Non-pigmented ciliary epithelial cell (primary cell): ENCODE data around the gene UBL7.
A peak's percentile ranks its signal among the peaks of the same experiment; 100 is the strongest.
"Not testable (repeated sequence)": the region's sequence is repeated elsewhere in the genome, so short reads cannot be mapped to it uniquely, and the experiment has no call there.

Experiments
- DNase-seq: peaks from one replicate; pipeline ENCODE4 v3.0.0-alpha.2; 2010; ENCODE audit warnings: low read depth

The UBL7 gene, protein sequence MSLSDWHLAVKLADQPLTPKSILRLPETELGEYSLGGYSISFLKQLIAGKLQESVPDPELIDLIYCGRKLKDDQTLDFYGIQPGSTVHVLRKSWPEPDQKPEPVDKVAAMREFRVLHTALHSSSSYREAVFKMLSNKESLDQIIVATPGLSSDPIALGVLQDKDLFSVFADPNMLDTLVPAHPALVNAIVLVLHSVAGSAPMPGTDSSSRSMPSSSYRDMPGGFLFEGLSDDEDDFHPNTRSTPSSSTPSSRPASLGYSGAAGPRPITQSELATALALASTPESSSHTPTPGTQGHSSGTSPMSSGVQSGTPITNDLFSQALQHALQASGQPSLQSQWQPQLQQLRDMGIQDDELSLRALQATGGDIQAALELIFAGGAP

DNA sequence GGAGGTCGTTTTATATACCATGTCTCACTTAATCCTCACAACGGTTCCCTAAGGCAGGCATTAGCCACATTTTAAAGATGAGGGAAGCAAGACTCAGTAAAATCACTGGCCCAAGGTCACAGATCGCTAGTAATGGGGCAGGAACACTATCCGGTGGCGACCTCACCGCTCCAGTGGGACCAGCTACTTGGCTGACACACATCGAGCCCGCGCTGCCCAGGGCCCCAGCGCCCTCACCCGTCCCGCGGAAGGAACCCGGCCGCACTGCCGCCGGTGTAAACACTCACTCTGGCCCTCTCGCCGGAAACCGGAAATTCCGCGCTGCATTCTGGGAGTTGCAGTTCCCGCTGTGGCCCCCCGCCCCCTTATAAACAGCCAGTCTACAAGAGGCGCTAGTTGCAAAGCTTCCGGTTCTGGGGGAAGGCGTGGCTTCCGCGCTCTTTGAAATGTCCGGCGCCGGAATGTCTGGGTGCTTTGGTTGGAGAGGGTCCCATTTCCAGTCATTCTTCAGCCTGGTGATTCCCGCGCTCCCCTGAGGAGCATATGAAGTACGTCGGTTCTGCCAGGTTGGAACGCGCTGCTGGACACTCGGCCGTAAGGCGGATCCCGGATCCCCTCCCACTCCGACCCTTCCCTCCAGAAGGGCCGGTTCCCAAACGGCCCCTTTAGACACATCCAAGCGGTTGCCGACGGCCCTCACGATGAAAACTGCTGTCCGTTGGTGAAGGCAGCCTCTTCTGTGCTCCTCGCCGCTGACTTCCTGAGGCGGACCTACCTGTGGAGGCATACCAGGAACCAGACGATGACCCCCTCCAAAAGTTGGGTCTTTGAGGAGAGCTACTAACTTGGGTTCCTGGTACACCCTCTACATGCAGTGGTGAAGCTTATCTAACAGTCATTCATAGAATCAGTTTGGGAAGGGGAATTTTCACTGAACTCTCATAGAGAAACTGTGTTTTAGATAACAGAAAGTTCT, at the start of gene UBL7:
Gene UBL7, minus strand, starts transcription at position 290 of the 976 bp plus-strand sequence. CDS start 2,293 bp downstream, outside the sequence.
- peak; percentile 75 for DNase-seq

DNA sequence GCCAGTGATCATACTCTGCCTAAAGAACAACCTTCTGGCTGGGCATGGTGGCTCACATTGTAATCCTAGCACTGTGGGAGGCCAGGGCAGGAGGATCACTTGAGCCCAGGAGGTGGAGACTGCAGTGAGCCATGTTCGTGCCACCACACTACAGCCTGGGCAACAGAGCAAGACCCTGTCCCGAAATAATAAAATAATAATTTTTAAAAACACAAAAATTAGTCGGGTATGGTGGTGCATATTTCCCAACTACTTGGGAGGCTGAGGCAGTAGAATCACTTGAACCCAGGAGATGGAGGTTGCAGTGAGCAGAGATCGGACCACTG, 45.5 kb upstream of the UBL7 start:
- DNase-seq: no peak

DNA sequence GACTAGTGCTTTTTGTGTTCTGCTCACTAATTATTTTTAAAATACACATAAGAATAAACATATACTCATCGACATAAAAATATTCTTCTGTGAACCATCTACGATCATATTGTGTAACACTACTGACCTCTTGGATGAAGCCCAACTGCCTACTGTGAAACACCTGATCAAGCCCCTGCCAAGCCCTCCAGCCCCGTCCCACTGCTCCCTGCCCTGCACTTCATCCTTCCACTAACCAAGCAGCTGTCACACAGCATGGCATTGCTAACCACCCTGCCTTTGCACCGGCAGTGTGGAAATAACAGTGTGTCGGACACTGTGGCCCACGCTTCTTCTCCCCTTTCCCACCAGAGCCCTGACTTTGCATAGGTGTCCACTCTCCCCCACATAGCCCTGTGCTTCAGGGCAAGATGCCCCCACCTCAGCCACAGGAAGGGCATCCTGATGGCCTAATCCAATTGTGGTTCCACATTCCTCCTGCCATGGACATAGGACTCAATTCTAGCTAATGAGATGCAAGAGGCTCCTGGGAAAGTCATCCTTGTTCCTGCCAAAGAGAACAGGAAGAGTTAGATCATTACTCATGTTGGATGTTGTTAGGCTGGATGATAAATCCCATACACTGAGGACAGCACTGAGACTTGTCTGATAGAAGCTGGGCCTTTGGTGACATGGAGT, 45.0 kb upstream of the UBL7 start:
- DNase-seq: no peak

DNA sequence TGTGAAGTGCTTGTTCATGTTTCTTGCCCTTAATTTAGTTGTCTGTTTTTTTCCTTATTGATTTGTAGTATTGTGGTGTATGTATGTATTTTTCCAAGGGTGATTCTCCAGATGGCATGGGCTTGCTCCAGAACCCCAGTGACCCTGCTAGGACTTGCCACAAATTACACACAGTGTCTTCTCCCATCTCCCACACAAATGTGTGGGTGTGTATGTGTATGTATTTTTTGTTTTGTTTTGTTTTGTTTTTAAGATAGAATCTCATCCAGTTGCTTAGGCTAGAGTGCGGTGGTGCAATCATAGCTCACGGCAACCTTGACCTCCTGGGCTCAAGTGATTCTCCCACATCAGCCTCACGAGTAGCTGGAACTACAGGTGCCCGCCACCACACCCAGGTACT, 43.9 kb upstream of the UBL7 start:
- no peak for DNase-seq

DNA sequence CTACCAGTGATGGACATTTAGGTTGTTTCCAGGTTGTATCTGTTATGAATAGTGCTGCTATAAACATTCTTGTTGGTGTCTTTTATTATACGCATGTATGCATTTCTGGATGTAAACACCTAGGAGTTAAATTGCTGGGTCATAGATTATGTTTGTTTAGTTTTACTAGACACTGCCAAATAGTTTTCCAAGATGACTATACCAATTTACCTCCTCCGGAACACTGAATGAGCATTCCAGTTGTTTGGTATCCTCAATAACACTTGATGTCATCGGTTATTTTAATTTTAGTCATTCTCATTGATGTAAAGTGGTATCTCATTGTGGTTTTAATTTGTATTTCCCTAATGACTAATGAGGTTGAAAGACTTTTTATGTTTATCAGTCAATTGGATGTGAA, 43.5 kb upstream of the UBL7 start:
- no peak for DNase-seq

DNA sequence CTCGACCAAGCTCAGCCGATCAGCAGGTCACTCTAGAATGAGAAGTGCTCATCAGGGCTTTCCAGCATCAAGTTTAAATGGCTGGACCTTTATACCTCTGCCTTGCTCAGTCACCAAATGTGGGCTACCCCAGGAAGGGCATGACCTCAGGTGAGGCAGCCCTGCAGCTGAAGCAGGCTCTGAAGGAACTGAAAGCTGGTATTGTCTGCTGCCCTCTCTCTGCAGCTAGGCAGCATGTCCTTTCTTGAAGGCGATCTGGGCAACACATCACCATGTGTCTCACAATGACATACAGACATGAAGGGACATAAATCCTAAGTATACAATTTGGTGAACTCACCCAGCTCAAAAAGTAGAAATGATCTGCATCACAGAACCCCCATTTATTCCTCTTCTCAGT, 41.3 kb upstream of the UBL7 start:
- DNase-seq: no peak

DNA sequence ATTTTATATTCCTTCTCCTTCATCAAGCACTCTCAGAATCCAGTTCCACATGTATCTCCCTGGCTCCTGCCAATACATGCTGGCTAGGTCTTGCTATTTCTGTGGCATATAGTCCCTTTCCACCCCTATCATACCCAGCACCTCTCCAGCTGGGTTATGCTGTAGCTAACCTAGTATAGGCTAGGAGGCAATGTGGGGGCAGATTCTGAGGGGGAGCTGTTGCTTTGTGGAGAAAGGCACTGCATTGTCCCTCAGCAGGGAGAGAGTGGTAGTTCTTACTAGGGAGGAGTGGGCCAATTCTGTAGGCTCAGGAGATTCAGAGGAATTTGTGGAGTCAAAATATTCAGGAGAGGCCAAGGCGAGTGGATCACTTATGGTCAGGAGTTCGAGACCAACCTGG, 39.4 kb upstream of the UBL7 start:
- DNase-seq: no peak

DNA sequence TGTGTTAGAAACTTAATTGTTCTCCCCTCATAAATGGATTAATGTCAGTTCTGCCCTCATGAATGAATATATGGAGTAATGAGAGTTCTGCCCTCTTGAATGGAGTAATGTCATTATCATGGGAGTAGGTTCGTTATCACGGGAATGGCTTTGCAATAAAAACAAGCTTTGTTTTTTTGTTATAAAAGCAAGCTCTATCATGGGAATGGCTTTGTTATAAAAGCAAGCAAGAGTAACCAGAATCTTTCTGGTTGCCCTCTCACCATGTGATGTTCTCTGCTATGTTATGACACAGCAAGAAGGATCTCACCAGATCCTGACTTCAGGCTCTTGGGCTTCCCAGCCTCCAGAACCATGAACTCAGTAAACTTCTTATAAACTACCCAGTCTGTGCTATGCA, 38.4 kb upstream of the UBL7 start:
- DNase-seq: no peak

DNA sequence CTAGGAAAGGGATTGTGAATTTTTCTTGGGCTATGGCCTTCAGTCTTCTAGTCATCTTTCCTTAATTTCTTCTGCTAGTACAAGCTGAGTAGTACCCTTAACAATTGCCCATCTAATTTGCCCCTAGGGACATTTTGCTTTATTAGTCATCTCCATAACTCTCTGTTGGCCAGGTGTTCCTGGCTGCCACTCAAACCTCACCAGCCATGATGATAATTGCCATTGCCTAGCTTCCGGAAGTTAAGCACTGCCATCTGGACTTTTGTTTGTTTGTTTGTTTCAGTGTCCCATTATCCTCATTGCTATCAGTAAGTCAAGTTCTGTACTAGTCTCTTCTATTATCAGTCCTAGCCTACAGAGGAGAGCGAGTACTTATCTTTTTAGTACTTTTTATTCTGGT, 36.6 kb upstream of the UBL7 start:
- DNase-seq: no peak

DNA sequence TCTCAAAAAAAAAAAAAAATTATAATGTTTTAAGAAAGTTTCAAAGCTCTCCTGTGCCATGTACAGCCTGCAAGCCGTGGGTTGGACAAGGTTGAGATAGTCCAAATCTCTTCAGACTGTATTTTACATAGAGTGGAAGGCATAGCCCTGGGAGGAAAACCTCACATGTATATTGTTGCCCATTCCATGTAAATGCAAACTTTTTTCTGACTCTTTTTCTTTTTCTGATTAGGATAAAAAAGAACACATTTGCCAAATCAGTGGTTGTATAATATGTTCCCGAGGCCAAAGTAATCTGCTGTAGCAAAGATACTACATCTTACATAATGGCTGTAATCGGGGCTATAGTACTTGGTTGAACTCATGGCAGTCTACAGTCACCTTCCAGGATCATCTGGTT, 35.7 kb upstream of the UBL7 start:
- no peak for DNase-seq

DNA sequence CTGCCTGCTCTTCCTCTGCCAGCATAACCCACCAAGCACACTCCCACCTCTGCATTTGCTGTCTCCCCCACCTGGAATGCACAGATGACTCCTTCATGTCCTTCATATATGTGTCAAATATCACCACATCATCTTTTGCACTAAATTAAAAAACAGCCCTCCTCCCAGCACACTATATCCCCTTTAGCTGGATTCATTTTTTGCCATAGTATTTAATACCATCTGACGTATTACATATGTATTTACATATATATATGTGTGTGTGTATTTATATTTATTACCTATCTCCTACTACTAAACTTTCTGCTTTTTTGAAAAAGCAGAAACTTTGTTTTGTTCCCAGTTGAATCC, 29.4 kb upstream of the UBL7 start:
- no peak for DNase-seq

DNA sequence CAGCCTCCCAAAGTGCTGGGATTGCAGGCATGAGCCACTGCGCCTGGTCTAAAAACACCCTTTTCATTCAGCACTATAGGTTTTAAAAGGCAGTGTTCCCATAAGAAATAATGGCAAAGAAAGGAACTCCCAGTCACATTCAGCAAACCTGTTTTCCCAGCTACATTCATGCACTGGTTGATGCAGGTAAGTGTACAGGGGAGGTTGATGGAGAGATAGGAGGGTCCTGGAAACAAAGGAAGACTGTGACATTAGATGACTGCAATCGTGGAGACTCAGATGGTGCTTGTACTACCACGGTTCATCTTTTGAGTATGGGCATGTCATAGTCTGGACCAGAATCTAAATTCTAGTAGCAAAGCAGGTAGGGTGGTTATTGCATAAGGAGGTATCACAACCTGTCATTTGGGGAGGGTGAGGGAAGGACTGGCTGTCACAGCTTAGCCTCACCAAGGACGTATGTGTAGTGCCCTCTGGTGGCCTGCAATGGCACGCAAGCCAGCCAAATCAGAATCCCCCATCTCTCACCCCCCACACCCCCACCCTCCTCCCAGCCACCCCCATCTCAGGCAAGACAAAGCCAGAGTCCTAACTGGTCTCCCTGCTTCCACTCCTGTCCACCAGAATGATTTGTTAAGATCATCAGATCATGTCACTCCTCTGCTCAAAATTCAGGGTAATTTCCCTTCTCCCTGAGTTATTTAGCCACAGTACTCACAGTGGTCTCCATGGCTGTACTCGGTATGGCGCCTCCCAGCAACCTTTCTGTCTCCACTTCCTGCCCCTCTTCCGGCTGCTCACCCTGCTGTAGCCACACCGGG, 28.8 kb upstream of the UBL7 start:
- DNase-seq: no peak

DNA sequence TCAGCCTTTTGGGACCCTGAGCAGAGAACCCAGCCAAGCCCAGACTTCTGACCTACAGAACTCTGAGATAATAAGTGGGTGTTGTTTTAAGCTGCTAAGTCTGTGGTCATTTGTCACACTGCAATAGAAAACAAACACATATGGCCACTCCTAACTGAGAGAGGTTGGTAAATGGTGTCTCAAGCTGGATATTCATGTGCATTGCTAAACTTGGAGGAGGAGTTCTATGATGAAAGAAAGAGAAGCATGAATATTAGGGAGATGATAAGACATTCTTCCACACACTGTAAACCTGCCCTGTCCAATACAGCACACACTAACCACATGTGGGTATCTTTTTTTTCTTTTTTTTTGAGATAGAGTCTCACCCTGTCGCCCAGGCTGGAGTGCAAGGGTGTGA, 27.8 kb upstream of the UBL7 start:
- no peak for DNase-seq

DNA sequence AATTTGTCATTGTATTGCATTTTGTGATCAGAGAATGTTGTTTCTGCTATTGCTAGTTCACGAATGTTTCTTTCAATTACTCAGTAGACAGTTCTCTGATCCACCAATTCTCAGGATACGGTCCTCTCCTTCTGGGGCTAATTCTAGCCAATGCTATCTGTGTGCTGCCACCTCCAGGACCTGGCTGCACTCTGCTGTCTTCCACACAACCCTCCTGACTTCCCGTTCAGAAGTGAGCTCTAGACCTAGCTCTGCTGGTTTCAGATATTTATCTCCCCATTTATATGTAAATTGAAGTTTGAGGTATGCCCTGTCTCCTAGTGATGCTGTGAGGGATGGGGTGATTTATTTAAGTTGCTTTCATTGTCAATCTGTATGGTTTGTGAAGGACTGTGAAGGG, 21.7 kb upstream of the UBL7 start:
- DNase-seq: no peak

DNA sequence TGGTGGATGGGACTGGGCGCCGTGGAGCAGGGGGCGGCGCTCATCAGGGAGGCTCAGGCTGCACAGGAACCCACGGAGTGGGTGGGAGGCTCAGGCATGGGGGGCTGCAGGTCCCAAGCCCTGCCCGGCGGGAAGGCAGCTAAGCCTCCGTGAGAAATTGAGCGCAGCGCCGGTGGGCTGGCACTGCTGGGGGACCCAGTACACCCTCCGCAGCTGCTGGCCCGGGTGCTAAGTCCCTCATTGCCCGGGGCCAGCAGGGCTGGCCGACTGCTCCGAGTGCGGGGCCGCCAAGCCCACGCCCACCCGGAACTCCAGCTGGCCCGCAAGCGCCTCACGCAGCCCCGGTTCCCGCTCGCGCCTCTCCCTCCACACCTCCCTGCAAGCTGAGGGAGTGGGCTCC, 19.4 kb upstream of the UBL7 start:
- not testable (repeated sequence) for DNase-seq

DNA sequence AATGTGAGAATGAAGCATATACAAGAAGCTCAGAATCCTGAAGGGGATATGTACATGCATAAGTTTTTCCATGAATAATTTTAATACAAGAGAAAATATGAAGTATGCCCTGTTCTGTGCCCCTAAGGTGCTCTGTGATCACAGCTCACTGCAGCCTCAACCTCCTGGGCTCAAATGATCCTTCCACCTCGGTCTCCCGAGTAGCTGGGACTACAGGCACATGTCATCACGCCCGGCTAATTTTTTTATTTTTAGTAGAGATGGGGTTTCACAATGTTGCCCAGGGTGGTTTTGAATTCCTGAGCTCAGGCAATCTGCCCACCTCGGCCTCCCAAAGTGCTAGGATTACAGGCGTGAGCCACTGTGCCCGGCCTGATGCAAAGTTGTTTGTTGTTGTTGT, 10.7 kb upstream of the UBL7 start:
- DNase-seq: not testable (repeated sequence)

DNA sequence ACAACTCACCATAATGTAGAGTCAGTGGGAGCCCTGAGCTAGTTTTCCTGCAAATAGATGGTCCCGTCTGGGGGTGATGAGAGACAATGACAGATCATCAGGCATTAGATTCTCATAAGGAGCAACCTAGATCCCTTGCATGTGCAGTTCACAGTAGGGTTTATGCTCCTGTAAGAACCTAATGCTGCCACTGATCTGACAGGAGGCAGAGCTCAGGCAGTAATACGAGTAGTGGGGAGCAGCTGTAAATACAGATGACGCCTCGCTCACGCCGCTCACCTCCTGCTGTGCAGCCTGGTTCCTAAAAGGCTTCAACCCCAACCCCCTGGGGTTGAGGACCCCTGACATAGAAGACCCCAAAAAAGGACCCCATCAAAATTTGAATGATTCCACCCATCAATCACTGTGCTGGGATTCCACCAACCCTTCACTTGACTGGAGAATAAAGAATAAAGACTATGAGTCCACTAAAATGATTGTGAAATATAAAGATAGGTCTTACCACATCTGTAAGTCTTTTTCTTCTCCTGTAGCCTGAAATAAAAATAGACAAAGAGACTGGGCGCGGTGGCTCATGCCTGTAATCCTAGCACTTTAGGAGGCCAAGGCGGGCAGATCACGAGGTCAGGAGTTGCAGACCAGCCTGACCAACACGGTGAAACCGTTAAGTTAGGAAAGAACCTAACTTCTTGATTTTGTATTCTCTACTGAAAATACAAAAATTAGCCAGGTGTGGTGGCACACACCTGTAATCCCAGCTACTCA, 9.9 kb upstream of the UBL7 start:
- no peak for DNase-seq

DNA sequence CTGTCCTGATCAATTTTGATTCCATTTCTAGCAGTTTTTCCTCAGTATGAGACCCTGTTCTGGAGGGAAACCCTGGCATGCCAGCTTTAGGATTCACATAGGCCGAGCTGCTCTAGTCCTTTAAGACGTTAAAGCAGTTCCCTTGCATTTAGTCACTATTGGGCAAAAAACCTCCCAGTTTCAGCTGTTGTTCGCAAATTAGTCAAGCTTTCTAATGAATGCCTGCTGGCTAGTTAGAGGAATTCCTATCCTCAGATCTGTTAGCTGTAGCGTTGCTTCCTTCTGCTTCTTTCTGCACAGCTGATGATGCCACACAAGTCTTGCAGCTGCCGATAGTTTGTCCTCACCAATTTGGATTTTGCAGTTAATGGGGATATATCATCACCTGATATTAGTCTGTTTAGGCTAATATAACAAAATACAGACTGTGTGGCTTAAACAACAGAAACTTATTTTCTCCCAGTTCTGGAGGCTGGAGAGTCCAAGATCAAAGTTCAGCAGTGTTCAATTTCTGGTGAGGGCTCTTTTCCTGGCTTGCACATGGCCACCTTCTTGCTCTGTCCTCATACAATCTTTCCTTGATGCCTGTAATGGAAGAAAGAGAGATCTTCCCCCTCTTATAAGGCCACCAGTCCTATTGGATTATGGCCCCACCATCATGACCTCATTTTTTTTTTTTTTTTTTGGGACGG, 7.5 kb upstream of the UBL7 start:
- DNase-seq: no peak

DNA sequence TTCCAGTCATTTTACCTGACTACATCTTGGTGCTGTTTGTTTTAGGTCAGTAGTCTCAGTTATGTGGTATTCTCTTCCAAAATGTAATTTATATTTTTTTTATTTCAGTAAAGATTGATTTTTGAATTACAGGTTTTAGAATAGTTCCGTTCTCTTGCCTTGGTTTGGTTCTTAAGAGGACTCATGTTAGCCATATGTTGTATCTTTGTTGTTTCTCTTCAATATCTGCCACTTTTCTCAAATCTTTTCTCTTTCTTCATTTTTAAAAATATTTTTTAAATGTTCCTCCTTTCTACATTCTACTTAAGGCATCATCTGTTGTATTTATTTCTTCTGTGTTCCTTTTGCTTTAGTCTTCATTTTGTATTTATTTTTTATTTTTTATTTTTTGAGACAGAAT, 5.6 kb upstream of the UBL7 start:
- no peak for DNase-seq

DNA sequence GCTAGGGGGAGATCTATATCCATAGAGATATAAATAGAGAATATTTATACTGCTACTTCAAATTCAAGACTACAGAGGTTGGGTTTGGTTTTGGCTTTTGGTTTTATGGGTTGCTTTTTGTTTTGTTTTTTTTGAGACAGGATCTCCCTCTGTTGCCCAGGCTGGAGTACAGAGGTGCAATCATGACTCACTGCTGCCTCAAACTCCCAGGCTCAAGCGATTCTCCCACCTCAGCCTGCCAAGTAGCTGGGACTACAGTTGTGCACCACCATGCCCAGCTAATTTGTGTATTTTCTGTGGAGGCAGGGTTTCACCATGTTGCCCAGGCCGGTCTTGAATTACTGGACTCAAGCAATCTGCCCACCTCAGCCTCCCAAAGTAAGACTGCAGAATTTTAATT, 3.9 kb upstream of the UBL7 start:
- DNase-seq: no peak

DNA sequence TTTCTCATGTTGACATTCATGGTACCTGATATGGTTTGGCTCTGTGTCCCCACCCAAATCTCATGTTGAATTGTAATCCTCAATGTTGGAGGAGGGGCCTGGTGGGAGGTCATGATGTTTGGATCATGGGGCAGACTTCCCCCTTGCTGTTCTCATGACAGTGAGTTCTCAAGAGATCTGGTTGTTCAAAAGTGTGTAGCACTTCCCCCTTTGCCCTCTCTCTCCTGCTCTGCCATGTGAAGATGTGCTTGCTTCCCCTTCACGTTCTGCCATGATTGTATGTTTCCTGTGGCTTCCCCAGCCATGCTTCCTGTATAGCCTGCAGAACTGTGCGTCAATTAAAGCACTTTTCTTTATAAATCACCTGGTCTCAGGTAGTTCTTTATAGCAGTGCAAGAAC, 3.3 kb upstream of the UBL7 start:
- DNase-seq: no peak
